ENCODE results near the gene OR10H1. TPM values are rescaled to one million over a fixed set of nuclear protein-coding genes. Genes with fewer than 3 reads are reported as not detected.

The OR10H1 gene
- total RNA-seq, 1 experiment from 2014 or later, result 0.17 TPM

- Histone ChIP-seq H3K27ac (ENCODE audit: low read depth, low read length) (no peak overlapping the region), H3K9me2 (ENCODE audit: insufficient read depth) (no peaks in the 10 kb centered on the region), H3K9ac (ENCODE audit: low read length) (no peak overlapping the region), H2AFZ (ENCODE audit: low read depth, low read length, poor library complexity, severe bottlenecking) (no peak overlapping the region), H3K4me2 (ENCODE audit: low read length) (no peak overlapping the region), H3K9me3 (ENCODE audit: control insufficient read depth in 1 of 2, insufficient read depth in 1 of 2, low read depth in 1 of 2, low read length in 2 of 2) (no peaks in the 10 kb centered on the region), H4K20me1 (ENCODE audit: insufficient read depth) (no peaks in the 10 kb centered on the region), H3K4me3 (replicated peaks in 1 of 2; ENCODE audit: low read depth in 1 of 2, low read length in 2 of 2) (no peak overlapping the region), H3K4me1 (ENCODE audit: control insufficient read depth in 1 of 2, insufficient read depth in 2 of 2, low read length in 2 of 2) (peaks cover 21 to 34% of the 10 kb centered on the region in 2 experiments), H3K36me3 (ENCODE audit: control insufficient read depth in 1 of 2, insufficient read depth in 2 of 2, low read length in 2 of 2) (no peaks in the 10 kb centered on the region), H3K79me2 (ENCODE audit: insufficient read depth, low read length) (no peaks in the 10 kb centered on the region), H3K27me3 (ENCODE audit: insufficient read depth, low read length) (no peaks in the 10 kb centered on the region)
- POLR2A ChIA-PET, result interaction anchor here (3.3 kb wide), 1 partner anchor 16 kb away, joined by 11 read pairs; no protein-coding TSS in a partner anchor
- RAD21 ChIA-PET (ENCODE audit: low non-redundant PET in 1 of 2, low total read pairs in 2 of 2, uncharacterized antibody in 2 of 2, unreplicated experiment in 2 of 2), result no interaction called here
- no peak for ATAC-seq
- intact Hi-C loops (cut with micrococcal nuclease), result no loop called here
- BruUV-seq (replicated peaks), result no TSS peak
- DNase-seq (ENCODE audit: low read depth, low spot score), result no peak
- CTCF ChIA-PET, result no interaction called here
- TF ChIP-seq SP1 (IDR thresholded peaks at IDR 0.05; ENCODE audit: low read depth), result no peak
- TF ChIP-seq EZH2 (IDR thresholded peaks at IDR 0.05), result no peak
- no peak for TF ChIP-seq POLR2AphosphoS5 (IDR thresholded peaks at IDR 0.05; ENCODE audit: low read depth, low read length)
- no peak for TF ChIP-seq TCF7L2 (IDR thresholded peaks at IDR 0.05; ENCODE audit: borderline replicate concordance, extremely low read depth, insufficient read depth, insufficient read length)
- no peak for TF ChIP-seq REST (IDR thresholded peaks at IDR 0.05; ENCODE audit: low read depth)
- no peak for TF ChIP-seq CTCF (IDR thresholded peaks at IDR 0.05 in 2 of 3, conservative IDR thresholded peaks at IDR 0.05 in 1 of 3; ENCODE audit: borderline replicate concordance in 1 of 3, insufficient read depth in 1 of 3, low read depth in 2 of 3, low read length in 2 of 3)
- TF ChIP-seq EZH2phosphoT487 (IDR thresholded peaks at IDR 0.05; ENCODE audit: borderline replicate concordance), result no peak
- TF ChIP-seq JUND (IDR thresholded peaks at IDR 0.05), result no peak
- no peak for TF ChIP-seq MAX (IDR thresholded peaks at IDR 0.05)
- TF ChIP-seq ELF1 (IDR thresholded peaks at IDR 0.05; ENCODE audit: borderline replicate concordance, low read depth), result no peak
- no peak for TF ChIP-seq CEBPB (IDR thresholded peaks at IDR 0.05; ENCODE audit: low read depth)
- TF ChIP-seq ZBTB33 (IDR thresholded peaks at IDR 0.05; ENCODE audit: extremely low read depth, insufficient replicate concordance, low read length), result no peak
- no peak for TF ChIP-seq FOSL1 (IDR thresholded peaks at IDR 0.05; ENCODE audit: low read depth)
- TF ChIP-seq ZFX (IDR thresholded peaks at IDR 0.05), result no peak
- TF ChIP-seq RAD21 (IDR thresholded peaks at IDR 0.05; ENCODE audit: low read depth), result no peak
- no peak for TF ChIP-seq ZNF274 (IDR thresholded peaks at IDR 0.05; ENCODE audit: low read depth, low read length)
- TF ChIP-seq SIN3A (IDR thresholded peaks at IDR 0.05; ENCODE audit: low read depth), result no peak
- TF ChIP-seq SRF (IDR thresholded peaks at IDR 0.05; ENCODE audit: low read depth), result no peak
- TF ChIP-seq YY1 (IDR thresholded peaks at IDR 0.05; ENCODE audit: extremely low read depth, insufficient replicate concordance, low read depth, low read length), result no peak
These were observed 5.2 kb upstream of the OR10H1 start for GRCh38 chr19:15820646-15821045.

All from HCT116 (cell line).